Astrocyte (in vitro differentiated cells and primary cell): Measurements from ENCODE around the gene TNP1. TPM values are rescaled to one million over a fixed set of nuclear protein-coding genes. Genes with fewer than 3 reads are reported as not detected.

Source experiments
- DNase-seq: peaks from one replicate; pipeline ENCODE4 v3.0.0-alpha.2; 2010; ENCODE audit warnings: low read depth
- FAIRE-seq: peaks from 2 replicates; lab custom pipeline; 2011; peaks lifted over from hg19 to GRCh38; lab: Jason Lieb, UNC
- H2AFZ ChIP-seq: 2 replicates; pipeline ENCODE4 v1.6.0; 2012; ENCODE audit warnings: low read depth, low read length, inconsistent platforms
- H3K27ac ChIP-seq: 2 replicates; pipeline ENCODE4 v1.5.1; 2011; ENCODE audit warnings: low read depth, low read length, inconsistent platforms
- H3K27me3 ChIP-seq: 2 replicates; pipeline ENCODE4 v1.6.0; 2011; ENCODE audit warnings: low read length, inconsistent platforms; ENCODE audit not compliant: insufficient read depth
- H3K36me3 ChIP-seq: 2 replicates; pipeline ENCODE4 v1.5.1; 2011; ENCODE audit warnings: low read length, inconsistent platforms; ENCODE audit not compliant: insufficient read depth
- H3K4me1 ChIP-seq: 2 replicates; pipeline ENCODE4 v1.5.1; 2011; ENCODE audit warnings: low read length, inconsistent platforms; ENCODE audit not compliant: insufficient read depth
- H3K4me2 ChIP-seq: 2 replicates; pipeline ENCODE4 v1.6.0; 2012; ENCODE audit warnings: low read length, inconsistent platforms
- H3K4me3 ChIP-seq: 2 replicates; pipeline ENCODE4 v1.5.1; 2011; ENCODE audit warnings: low read depth, mild to moderate bottlenecking, low read length, inconsistent platforms; ENCODE audit not compliant: insufficient read depth
- H3K79me2 ChIP-seq: 2 replicates; pipeline ENCODE4 v1.6.0; 2012; ENCODE audit warnings: mild to moderate bottlenecking, low read length, inconsistent platforms; ENCODE audit not compliant: insufficient read depth
- H3K9ac ChIP-seq: 2 replicates; pipeline ENCODE4 v1.6.0; 2012; ENCODE audit warnings: mild to moderate bottlenecking, low read length, inconsistent platforms
- H3K9me3 ChIP-seq: 2 replicates; pipeline ENCODE4 v1.5.1; 2012; ENCODE audit warnings: low read depth, mild to moderate bottlenecking, low read length, inconsistent platforms; ENCODE audit not compliant: insufficient read depth
- H4K20me1 ChIP-seq: 2 replicates; pipeline ENCODE4 v1.6.0; 2012; ENCODE audit warnings: low read length, inconsistent platforms; ENCODE audit not compliant: insufficient read depth
- H3K27ac Mint-ChIP-seq: one replicate; pipeline ENCODE4 v1.8.0; 2021; ENCODE audit warnings: mild to moderate bottlenecking, mixed read lengths; ENCODE audit not compliant: unreplicated experiment
- H3K27me3 Mint-ChIP-seq: one replicate; pipeline ENCODE4 v1.8.0; 2021; ENCODE audit warnings: low read depth, mixed read lengths; ENCODE audit not compliant: unreplicated experiment
- H3K36me3 Mint-ChIP-seq: one replicate; pipeline ENCODE4 v1.8.0; 2021; ENCODE audit warnings: low read depth, mixed read lengths; ENCODE audit not compliant: unreplicated experiment
- H3K4me1 Mint-ChIP-seq: one replicate; pipeline ENCODE4 v1.8.0; 2021; ENCODE audit warnings: low read depth, mixed read lengths; ENCODE audit not compliant: unreplicated experiment
- H3K4me3 Mint-ChIP-seq: one replicate; pipeline ENCODE4 v1.8.0; 2021; ENCODE audit warnings: mild to moderate bottlenecking, moderate library complexity, mixed read lengths; ENCODE audit not compliant: unreplicated experiment
- H3K9me3 Mint-ChIP-seq: one replicate; pipeline ENCODE4 v1.8.0; 2021; ENCODE audit warnings: mild to moderate bottlenecking, mixed read lengths; ENCODE audit not compliant: unreplicated experiment
- EZH2 ChIP-seq: IDR thresholded peaks from 2 replicates; pipeline ENCODE4 v1.6.1; 2012; ENCODE audit warnings: mild to moderate bottlenecking, low read length, inconsistent platforms; ENCODE audit not compliant: insufficient read depth
- total RNA-seq: library from RNA; stranded (reverse); gene quantifications from 2 replicates; pipeline ENCODE4 v1.2.1, GENCODE V29; 2021
- TF ChIP-seq, protein P1 (sequence below): IDR thresholded peaks from 2 replicates; pipeline ENCODE4 v1.5.1; 2011; ENCODE audit warnings: low read depth, mild to moderate bottlenecking, inconsistent platforms, low read length, moderate library complexity; ENCODE audit not compliant: insufficient read depth

Gene TNP1
- total RNA-seq, 1 donor from 2014 or later = not detected

DNA sequence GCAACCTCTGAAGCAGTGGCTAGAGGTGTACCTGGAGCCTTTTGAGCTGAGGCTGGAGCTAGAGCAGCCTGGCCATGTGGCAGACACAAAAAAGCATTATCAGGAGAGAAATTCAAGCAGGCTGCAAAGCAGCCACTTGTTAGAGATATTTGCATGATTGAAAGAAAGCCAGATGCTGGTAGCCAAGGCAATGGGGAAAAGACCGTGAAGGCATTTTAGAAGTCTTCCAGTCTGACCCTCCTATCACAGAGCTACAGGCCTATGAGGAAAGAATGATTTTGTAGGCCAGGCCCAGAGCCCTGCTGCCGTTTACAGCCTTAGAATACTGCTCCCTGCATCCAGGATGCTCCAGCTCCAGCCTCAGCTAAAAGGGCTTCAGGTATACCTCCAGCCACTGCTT is 41.4 kb upstream of the TNP1 start:
- no peaks in the 10 kb centered on the region for H3K9me3 ChIP-seq
- H3K4me2 ChIP-seq = no peak overlapping the region
- Mint-ChIP-seq H3K27ac (no peak overlapping the region), H3K36me3 (peaks cover 4% of the 10 kb centered on the region), H3K27me3 (peaks cover 7% of the 10 kb centered on the region), H3K4me3 (no peak overlapping the region), H3K4me1 (no peaks in the 10 kb centered on the region), H3K9me3 (peaks cover 12% of the 10 kb centered on the region)
- H3K4me1 ChIP-seq = no peaks in the 10 kb centered on the region
- no peaks in the 10 kb centered on the region for H4K20me1 ChIP-seq
- no peak overlapping the region for H2AFZ ChIP-seq
- H3K27ac ChIP-seq = no peak overlapping the region
- no peaks in the 10 kb centered on the region for H3K27me3 ChIP-seq
- TF ChIP-seq, protein P1, sequence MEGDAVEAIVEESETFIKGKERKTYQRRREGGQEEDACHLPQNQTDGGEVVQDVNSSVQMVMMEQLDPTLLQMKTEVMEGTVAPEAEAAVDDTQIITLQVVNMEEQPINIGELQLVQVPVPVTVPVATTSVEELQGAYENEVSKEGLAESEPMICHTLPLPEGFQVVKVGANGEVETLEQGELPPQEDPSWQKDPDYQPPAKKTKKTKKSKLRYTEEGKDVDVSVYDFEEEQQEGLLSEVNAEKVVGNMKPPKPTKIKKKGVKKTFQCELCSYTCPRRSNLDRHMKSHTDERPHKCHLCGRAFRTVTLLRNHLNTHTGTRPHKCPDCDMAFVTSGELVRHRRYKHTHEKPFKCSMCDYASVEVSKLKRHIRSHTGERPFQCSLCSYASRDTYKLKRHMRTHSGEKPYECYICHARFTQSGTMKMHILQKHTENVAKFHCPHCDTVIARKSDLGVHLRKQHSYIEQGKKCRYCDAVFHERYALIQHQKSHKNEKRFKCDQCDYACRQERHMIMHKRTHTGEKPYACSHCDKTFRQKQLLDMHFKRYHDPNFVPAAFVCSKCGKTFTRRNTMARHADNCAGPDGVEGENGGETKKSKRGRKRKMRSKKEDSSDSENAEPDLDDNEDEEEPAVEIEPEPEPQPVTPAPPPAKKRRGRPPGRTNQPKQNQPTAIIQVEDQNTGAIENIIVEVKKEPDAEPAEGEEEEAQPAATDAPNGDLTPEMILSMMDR = no peak
- TF ChIP-seq EZH2 = no peak
- H3K36me3 ChIP-seq = no peaks in the 10 kb centered on the region
- H3K79me2 ChIP-seq = no peaks in the 10 kb centered on the region
- DNase-seq (no peak), FAIRE-seq (no peak)
- no peak overlapping the region for H3K4me3 ChIP-seq
- H3K9ac ChIP-seq = no peak overlapping the region

- FAIRE-seq = no peak
- Mint-ChIP-seq H3K9me3 (peaks cover 12% of the 10 kb centered on the region), H3K27ac (no peak overlapping the region), H3K4me3 (no peak overlapping the region), H3K27me3 (peaks cover 10% of the 10 kb centered on the region), H3K36me3 (peaks cover 4% of the 10 kb centered on the region), H3K4me1 (no peaks in the 10 kb centered on the region)
- Histone ChIP-seq H3K9me3 (no peaks in the 10 kb centered on the region), H3K4me3 (no peak overlapping the region), H3K27me3 (no peaks in the 10 kb centered on the region), H4K20me1 (no peaks in the 10 kb centered on the region), H3K9ac (no peak overlapping the region), H3K4me1 (no peaks in the 10 kb centered on the region), H3K36me3 (no peaks in the 10 kb centered on the region), H2AFZ (no peak overlapping the region), H3K79me2 (no peaks in the 10 kb centered on the region), H3K4me2 (no peak overlapping the region), H3K27ac (no peak overlapping the region)
- no peak for TF ChIP-seq EZH2
- TF ChIP-seq, protein P1 = no peak
- no peak for DNase-seq
Measured at GRCh38 chr2:216900406-216900805, 40.5 kb upstream of the TNP1 start.

GRCh38 chr2:216897561-216898203 is 37.8 kb upstream of the TNP1 start:
- Histone ChIP-seq H3K4me3 (no peak overlapping the region), H3K27ac (no peak overlapping the region), H3K4me2 (no peak overlapping the region), H2AFZ (no peak overlapping the region), H3K4me1 (no peaks in the 10 kb centered on the region), H3K27me3 (no peaks in the 10 kb centered on the region), H4K20me1 (no peaks in the 10 kb centered on the region), H3K9me3 (no peaks in the 10 kb centered on the region), H3K9ac (no peak overlapping the region), H3K36me3 (no peaks in the 10 kb centered on the region), H3K79me2 (no peaks in the 10 kb centered on the region)
- no peaks in the 10 kb centered on the region for H3K4me1 Mint-ChIP-seq
- FAIRE-seq = no peak
- peaks cover 5% of the 10 kb centered on the region for H3K27me3 Mint-ChIP-seq
- peaks cover 4% of the 10 kb centered on the region for H3K9me3 Mint-ChIP-seq
- no peak for TF ChIP-seq EZH2
- TF ChIP-seq, protein P1 = no peak
- no peak for DNase-seq
- no peak overlapping the region for H3K27ac Mint-ChIP-seq
- peaks cover 3% of the 10 kb centered on the region for H3K36me3 Mint-ChIP-seq
- no peak overlapping the region for H3K4me3 Mint-ChIP-seq
